Astrocyte (in vitro differentiated cells and primary cell): Measurements from ENCODE around the gene EVA1B.

ENCODE experiments used
- EZH2 ChIP-seq: IDR thresholded peaks from 2 replicates; pipeline ENCODE4 v1.6.1; 2012; ENCODE audit warnings: mild to moderate bottlenecking, low read length, inconsistent platforms; ENCODE audit not compliant: insufficient read depth
- TF ChIP-seq, protein P1 (sequence below): IDR thresholded peaks from 2 replicates; pipeline ENCODE4 v1.5.1; 2011; ENCODE audit warnings: low read depth, mild to moderate bottlenecking, inconsistent platforms, low read length, moderate library complexity; ENCODE audit not compliant: insufficient read depth

- TF ChIP-seq, protein P1, sequence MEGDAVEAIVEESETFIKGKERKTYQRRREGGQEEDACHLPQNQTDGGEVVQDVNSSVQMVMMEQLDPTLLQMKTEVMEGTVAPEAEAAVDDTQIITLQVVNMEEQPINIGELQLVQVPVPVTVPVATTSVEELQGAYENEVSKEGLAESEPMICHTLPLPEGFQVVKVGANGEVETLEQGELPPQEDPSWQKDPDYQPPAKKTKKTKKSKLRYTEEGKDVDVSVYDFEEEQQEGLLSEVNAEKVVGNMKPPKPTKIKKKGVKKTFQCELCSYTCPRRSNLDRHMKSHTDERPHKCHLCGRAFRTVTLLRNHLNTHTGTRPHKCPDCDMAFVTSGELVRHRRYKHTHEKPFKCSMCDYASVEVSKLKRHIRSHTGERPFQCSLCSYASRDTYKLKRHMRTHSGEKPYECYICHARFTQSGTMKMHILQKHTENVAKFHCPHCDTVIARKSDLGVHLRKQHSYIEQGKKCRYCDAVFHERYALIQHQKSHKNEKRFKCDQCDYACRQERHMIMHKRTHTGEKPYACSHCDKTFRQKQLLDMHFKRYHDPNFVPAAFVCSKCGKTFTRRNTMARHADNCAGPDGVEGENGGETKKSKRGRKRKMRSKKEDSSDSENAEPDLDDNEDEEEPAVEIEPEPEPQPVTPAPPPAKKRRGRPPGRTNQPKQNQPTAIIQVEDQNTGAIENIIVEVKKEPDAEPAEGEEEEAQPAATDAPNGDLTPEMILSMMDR, result no peak
- no peak for TF ChIP-seq EZH2
These were observed 14.4 kb upstream of the EVA1B start for GRCh38 chr1:36337830-36338229.
